T-helper 1 cell treated with Interleukin-12 subunit alpha and Interleukin-12 subunit beta and Interleukin-4 antibody, amounts not matched to agents 30 μg/mL and 1 μg/mL, for 36 hours (primary cell): Measurements from ENCODE around the gene TMEM164.

Source experiments
- H3K27ac Mint-ChIP-seq: one replicate; pipeline ENCODE4 v1.8.0; 2021; ENCODE audit warnings: mild to moderate bottlenecking, mixed read lengths
- H3K27me3 Mint-ChIP-seq: one replicate; pipeline ENCODE4 v1.8.0; 2021; ENCODE audit warnings: low read depth, mixed read lengths
- H3K36me3 Mint-ChIP-seq: one replicate; pipeline ENCODE4 v1.8.0; 2021; ENCODE audit warnings: low read depth, mixed read lengths
- H3K4me1 Mint-ChIP-seq: one replicate; pipeline ENCODE4 v1.8.0; 2021; ENCODE audit warnings: low read depth, mixed read lengths
- H3K4me3 Mint-ChIP-seq: one replicate; pipeline ENCODE4 v1.8.0; 2021; ENCODE audit warnings: mild to moderate bottlenecking, moderate library complexity, mixed read lengths
- H3K9me3 Mint-ChIP-seq: one replicate; pipeline ENCODE4 v1.8.0; 2021; ENCODE audit warnings: mixed read lengths

TMEM164 gene

GRCh38 chrX:109995155-109995554 lies 7.8 kb upstream of the TMEM164 start:
- no peak overlapping the region for H3K4me3 Mint-ChIP-seq
- H3K27me3 Mint-ChIP-seq: no peaks in the 10 kb centered on the region
- H3K27ac Mint-ChIP-seq: no peak overlapping the region
- H3K4me1 Mint-ChIP-seq: peaks cover 18% of the 10 kb centered on the region
- no peaks in the 10 kb centered on the region for H3K9me3 Mint-ChIP-seq
- no peaks in the 10 kb centered on the region for H3K36me3 Mint-ChIP-seq

GRCh38 chrX:109997786-109998452 lies 5.0 kb upstream of the TMEM164 start:
- Mint-ChIP-seq H3K9me3 (no peaks in the 10 kb centered on the region), H3K36me3 (no peaks in the 10 kb centered on the region), H3K27me3 (no peaks in the 10 kb centered on the region), H3K27ac (no peak overlapping the region), H3K4me1 (peaks cover 11% of the 10 kb centered on the region), H3K4me3 (no peak overlapping the region)

DNA sequence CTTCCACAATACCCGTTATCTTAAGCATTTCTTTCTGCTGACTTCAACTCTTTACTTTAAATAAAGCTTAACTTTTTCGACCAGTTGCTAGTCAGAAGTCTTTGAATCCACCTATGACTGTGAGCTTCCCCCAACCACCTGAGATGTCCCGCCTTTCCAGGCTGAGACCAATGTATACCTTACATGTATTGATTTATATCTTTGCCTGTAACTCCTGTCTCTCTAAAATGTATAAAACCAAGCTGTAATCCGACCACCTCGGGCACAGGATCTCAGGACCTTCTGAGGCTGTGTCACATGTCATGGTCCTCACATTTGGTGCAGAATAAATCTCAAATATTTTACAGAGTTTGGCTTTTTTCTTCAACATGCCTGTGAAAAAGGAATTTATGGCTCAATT lies 2.9 kb upstream of the TMEM164 start:
- H3K4me3 Mint-ChIP-seq: no peak overlapping the region
- no peaks in the 10 kb centered on the region for H3K27me3 Mint-ChIP-seq
- H3K27ac Mint-ChIP-seq: no peak overlapping the region
- H3K9me3 Mint-ChIP-seq: no peaks in the 10 kb centered on the region
- peaks cover 6% of the 10 kb centered on the region for H3K36me3 Mint-ChIP-seq
- H3K4me1 Mint-ChIP-seq: peaks cover 14% of the 10 kb centered on the region

- peaks cover 18% of the 10 kb centered on the region for H3K4me1 Mint-ChIP-seq
- H3K36me3 Mint-ChIP-seq: peaks cover 12% of the 10 kb centered on the region
- H3K27me3 Mint-ChIP-seq: no peaks in the 10 kb centered on the region
- H3K9me3 Mint-ChIP-seq: no peaks in the 10 kb centered on the region
- no peak overlapping the region for H3K4me3 Mint-ChIP-seq
- no peak overlapping the region for H3K27ac Mint-ChIP-seq
Observed at GRCh38 chrX:110000847-110001713, 1.8 kb upstream of the TMEM164 start.

GRCh38 chrX:110001740-110002299 lies 1.1 kb upstream of the TMEM164 start:
- Mint-ChIP-seq H3K27ac (peak overlapping the region; percentile 91), H3K27me3 (no peaks in the 10 kb centered on the region), H3K4me3 (peak overlapping the region; percentile 90), H3K9me3 (no peaks in the 10 kb centered on the region), H3K36me3 (peaks cover 12% of the 10 kb centered on the region), H3K4me1 (peaks cover 21% of the 10 kb centered on the region)

- H3K27ac Mint-ChIP-seq: peak overlapping the region; percentile 87
- peaks cover 13% of the 10 kb centered on the region for H3K36me3 Mint-ChIP-seq
- peaks cover 28% of the 10 kb centered on the region for H3K4me1 Mint-ChIP-seq
- H3K4me3 Mint-ChIP-seq: peak overlapping the region; percentile 95
- H3K27me3 Mint-ChIP-seq: no peaks in the 10 kb centered on the region
- no peaks in the 10 kb centered on the region for H3K9me3 Mint-ChIP-seq
Observed at GRCh38 chrX:110003167-110004156, 548 bp downstream of the TMEM164 start.

DNA sequence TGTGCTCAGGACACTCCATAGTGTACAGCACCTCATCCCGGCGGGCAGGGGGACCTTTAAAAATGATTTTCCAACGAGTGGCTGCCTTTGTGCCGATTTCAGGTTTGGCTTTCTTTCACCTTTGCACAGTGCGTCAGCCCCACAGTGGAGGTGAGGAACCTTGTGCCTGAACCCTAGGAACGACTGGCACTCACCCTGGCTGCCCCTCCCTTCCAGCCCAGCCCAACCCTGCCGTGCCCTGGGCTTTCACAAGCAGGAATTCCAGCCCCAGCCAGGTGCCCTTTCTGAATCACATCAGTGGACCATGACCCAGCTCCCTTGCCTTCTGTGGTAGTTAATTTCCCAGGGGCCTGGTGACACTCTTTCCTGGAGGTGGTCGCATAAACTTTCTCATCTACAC lies 1.3 kb downstream of the TMEM164 start:
- H3K9me3 Mint-ChIP-seq: no peaks in the 10 kb centered on the region
- peak overlapping the region; percentile 95 for H3K4me3 Mint-ChIP-seq
- no peak overlapping the region for H3K27ac Mint-ChIP-seq
- H3K36me3 Mint-ChIP-seq: peaks cover 13% of the 10 kb centered on the region
- H3K4me1 Mint-ChIP-seq: peaks cover 29% of the 10 kb centered on the region
- no peaks in the 10 kb centered on the region for H3K27me3 Mint-ChIP-seq

DNA sequence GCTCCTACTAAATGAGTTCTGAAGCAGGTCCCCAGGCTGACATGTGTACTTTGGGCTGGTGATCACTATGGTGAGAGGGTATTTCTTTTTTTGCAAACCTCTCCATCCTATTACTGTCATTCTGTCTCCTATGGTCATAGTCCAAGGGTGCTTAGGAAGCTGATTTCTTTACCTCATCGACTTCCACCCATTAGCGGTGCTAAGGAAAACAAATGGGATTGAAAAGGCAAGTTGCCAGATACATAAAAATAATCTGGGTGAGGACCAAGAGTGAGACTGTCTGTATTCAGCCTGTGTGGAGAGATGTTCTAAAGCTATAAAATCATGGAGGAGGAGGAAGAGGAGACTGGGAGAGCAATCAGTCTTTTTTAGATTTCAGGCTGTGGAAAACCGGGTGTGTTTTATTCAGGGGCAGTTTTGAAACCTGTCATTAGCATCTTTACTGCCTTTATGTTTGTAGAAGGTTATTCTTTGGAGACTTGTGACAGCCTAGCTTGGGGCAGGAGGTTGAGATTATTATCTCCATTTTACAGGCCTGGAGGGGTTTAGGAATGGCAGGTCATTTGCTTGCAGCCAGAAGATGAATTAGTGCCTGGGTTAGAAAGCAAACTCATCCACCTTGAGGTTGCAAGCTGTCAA lies 1.9 kb downstream of the TMEM164 start:
- peaks cover 13% of the 10 kb centered on the region for H3K36me3 Mint-ChIP-seq
- peak overlapping the region; percentile 46 for H3K4me3 Mint-ChIP-seq
- peaks cover 29% of the 10 kb centered on the region for H3K4me1 Mint-ChIP-seq
- H3K27ac Mint-ChIP-seq: no peak overlapping the region
- H3K9me3 Mint-ChIP-seq: no peaks in the 10 kb centered on the region
- no peaks in the 10 kb centered on the region for H3K27me3 Mint-ChIP-seq

DNA sequence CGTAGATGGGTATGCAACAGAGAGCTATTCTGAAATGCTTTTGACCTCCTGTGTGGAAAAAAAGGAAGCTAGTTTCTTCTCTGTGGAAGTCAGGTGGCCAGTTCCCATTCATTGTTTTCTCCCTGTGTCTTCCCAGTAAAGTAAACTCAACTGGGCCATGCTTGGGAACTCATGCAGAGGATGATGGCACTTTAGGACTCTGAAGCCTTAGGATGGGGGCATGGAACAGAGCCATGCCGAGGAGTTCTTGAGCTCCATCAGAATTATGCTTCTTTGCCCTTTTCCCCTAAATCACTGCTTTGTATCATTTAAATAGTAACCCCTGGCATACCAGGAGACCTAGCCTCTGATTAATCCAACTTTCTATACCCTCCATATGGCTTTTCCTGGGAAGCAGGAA lies 3.2 kb downstream of the TMEM164 start:
- Mint-ChIP-seq H3K36me3 (peaks cover 16% of the 10 kb centered on the region), H3K4me1 (peaks cover 29% of the 10 kb centered on the region), H3K27me3 (no peaks in the 10 kb centered on the region), H3K27ac (no peak overlapping the region), H3K4me3 (no peak overlapping the region), H3K9me3 (no peaks in the 10 kb centered on the region)

DNA sequence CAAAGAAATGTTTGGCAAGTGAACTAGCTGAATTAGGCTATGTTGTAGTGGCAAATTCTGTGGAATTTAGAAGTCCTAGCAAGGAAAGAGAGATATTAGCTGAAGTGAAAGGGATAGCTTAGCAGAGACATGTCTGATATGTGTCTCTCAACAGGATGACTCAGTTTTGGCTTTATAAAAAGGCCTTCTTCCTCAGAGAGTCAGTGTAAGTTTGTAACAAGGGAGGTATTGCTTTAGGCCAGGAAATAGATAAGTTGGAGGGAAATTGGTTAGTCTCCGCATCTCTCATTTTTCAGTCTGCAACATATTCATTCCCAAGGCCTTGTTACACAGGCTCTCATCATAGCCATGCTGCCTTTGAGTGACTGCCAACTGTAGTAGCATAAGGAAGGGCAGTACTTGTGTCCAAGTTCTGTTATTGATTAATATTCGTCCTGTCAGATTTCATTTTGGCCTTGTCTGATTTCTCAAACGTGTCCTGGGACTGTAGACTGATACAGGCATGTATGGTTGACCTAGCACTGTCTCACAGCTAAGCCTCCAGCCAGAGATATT lies 4.0 kb downstream of the TMEM164 start:
- no peaks in the 10 kb centered on the region for H3K27me3 Mint-ChIP-seq
- H3K36me3 Mint-ChIP-seq: peaks cover 16% of the 10 kb centered on the region
- no peak overlapping the region for H3K4me3 Mint-ChIP-seq
- H3K9me3 Mint-ChIP-seq: no peaks in the 10 kb centered on the region
- H3K4me1 Mint-ChIP-seq: peaks cover 27% of the 10 kb centered on the region
- no peak overlapping the region for H3K27ac Mint-ChIP-seq

DNA sequence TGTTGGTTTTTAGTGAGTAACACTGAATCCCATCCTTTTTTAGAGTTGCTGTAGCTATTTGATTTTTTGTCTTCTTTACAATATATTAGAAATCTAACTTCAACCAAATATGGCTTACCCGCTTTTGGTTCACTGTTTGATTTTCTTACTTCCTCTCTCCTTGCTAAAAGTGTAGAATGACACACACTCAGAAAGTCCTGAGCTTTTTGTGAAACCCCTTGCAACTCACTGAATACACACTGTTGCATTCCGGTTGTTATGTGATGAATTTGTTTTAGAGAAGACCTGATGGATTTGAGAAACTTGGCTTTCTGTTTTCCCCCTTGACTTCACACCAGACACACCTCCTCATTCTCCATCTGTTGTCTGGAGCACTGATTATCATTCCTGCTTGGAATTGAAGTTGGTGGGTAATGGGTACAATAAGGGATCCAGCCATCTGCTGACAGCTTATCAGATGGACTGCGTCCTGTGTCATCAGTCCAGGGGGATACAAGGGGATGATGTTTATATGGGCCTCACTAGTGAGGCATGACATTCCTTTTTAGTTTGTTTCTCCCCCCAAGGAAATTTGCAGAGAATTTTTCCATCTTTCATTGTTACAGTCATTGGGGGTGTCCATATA lies 5.2 kb downstream of the TMEM164 start:
- Mint-ChIP-seq H3K4me3 (no peak overlapping the region), H3K9me3 (no peaks in the 10 kb centered on the region), H3K4me1 (peaks cover 24% of the 10 kb centered on the region), H3K27me3 (no peaks in the 10 kb centered on the region), H3K27ac (no peak overlapping the region), H3K36me3 (peaks cover 18% of the 10 kb centered on the region)

- H3K9me3 Mint-ChIP-seq: no peaks in the 10 kb centered on the region
- no peak overlapping the region for H3K4me3 Mint-ChIP-seq
- no peaks in the 10 kb centered on the region for H3K27me3 Mint-ChIP-seq
- peaks cover 7% of the 10 kb centered on the region for H3K4me1 Mint-ChIP-seq
- no peak overlapping the region for H3K27ac Mint-ChIP-seq
- H3K36me3 Mint-ChIP-seq: peaks cover 17% of the 10 kb centered on the region
Observed at GRCh38 chrX:110012818-110013485, 10.0 kb downstream of the TMEM164 start.

DNA sequence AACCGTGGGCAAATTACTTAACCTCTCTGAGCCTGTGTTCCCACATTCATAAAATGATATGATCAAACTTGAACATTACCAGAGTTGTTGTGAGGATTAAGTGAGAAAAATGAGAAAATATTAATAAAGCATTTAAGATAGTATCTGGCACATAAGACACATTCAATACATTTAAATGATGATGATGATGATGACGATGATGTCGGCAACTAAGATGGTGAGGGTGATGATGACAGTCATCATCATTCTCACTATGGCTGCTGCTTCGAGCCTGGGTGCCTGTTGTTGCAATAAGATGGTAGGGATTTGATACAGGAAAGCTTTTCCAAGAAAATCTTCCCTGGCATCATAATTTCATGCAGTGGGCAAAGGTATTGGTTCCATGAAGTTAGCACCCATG lies 11.1 kb downstream of the TMEM164 start:
- Mint-ChIP-seq H3K9me3 (no peaks in the 10 kb centered on the region), H3K27me3 (no peaks in the 10 kb centered on the region), H3K4me1 (peaks cover 9% of the 10 kb centered on the region), H3K36me3 (peaks cover 19% of the 10 kb centered on the region), H3K4me3 (no peak overlapping the region), H3K27ac (no peak overlapping the region)
